22Rv1 (cell line): ENCODE data around the gene MTHFD2L.
"Not testable (repeated sequence)": the region's sequence is repeated elsewhere in the genome, so short reads cannot be mapped to it uniquely, and the experiment has no call there.

ENCODE experiments used
- H3K27ac ChIP-seq: fragments of 450-650 bp; 2 replicates; pipeline ENCODE4 v1.5.1; 2017
- ZFX ChIP-seq: fragments of 450-650 bp; IDR thresholded peaks from 2 replicates; pipeline ENCODE4 v1.6.1; 2017; ENCODE audit warnings: antibody characterized with exemption, borderline replicate concordance
- TF ChIP-seq, protein P1 (sequence below): fragments of 450-650 bp; IDR thresholded peaks from 2 replicates; pipeline ENCODE4 v1.5.1; 2017; ENCODE audit warnings: mild to moderate bottlenecking

Gene MTHFD2L

DNA sequence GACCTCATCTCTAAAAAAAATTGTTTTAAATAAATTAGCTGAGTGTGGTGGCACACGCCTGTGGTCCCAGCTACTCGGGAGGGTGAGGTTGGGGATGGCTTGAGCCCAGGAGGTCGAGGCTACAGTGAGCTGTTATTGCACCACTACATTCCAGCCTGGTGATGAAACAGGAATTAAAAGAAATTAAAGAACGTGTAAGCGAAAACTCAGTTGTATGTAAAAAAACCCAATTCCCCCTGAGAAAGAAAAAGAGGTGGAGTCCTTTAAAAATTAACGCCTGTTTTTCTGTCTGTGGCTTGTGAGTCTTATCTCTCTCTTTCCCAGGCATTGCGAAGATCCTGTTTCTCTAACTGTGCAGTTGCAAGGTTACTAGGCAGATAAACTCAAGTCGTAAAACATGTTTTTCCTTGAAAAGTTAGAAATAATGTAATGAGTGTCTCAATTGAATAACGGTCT lies 172.4 kb downstream of the MTHFD2L start:
- TF ChIP-seq, protein P1, sequence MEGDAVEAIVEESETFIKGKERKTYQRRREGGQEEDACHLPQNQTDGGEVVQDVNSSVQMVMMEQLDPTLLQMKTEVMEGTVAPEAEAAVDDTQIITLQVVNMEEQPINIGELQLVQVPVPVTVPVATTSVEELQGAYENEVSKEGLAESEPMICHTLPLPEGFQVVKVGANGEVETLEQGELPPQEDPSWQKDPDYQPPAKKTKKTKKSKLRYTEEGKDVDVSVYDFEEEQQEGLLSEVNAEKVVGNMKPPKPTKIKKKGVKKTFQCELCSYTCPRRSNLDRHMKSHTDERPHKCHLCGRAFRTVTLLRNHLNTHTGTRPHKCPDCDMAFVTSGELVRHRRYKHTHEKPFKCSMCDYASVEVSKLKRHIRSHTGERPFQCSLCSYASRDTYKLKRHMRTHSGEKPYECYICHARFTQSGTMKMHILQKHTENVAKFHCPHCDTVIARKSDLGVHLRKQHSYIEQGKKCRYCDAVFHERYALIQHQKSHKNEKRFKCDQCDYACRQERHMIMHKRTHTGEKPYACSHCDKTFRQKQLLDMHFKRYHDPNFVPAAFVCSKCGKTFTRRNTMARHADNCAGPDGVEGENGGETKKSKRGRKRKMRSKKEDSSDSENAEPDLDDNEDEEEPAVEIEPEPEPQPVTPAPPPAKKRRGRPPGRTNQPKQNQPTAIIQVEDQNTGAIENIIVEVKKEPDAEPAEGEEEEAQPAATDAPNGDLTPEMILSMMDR: no peak
- no peak for TF ChIP-seq ZFX
- no peak overlapping the region for H3K27ac ChIP-seq

DNA sequence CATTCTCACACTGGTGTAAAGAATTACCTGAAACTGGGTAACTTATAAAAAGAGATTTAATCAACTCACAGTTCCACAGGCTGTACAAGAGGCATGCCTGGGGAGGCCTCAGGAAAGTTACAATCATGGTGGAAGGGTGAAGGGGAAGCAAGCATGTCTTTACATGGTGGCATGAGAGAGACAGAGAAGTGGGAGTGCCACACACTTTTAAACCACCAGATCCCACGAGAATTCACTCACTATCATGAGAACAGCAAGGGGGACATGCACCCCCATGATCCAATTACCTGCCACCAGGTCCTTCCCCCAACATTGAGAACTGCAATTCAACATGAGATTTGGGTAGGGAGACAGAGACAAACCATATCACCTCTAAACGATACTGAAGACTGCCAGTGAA lies 173.3 kb downstream of the MTHFD2L start:
- TF ChIP-seq, protein P1: no peak
- no peak for TF ChIP-seq ZFX
- no peak overlapping the region for H3K27ac ChIP-seq

DNA sequence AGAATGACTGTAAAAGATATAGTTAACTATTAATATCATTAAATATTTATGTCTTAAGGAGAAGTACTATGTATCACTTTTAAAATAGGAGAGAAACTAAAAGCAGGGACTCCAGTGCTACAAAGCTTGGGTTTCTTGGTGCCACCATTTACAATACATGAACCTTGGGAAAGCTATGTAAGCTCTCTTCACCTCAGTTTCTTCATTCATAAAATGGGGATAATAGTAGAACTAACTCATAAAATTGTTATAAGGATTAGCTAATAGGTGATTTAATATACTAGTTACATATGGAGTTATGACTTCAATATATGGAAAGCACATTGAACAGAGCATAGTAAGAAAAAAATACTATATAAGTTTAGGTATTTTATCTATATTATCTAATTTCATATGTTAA lies 174.0 kb downstream of the MTHFD2L start:
- TF ChIP-seq, protein P1: no peak
- no peak for TF ChIP-seq ZFX
- H3K27ac ChIP-seq: no peak overlapping the region

DNA sequence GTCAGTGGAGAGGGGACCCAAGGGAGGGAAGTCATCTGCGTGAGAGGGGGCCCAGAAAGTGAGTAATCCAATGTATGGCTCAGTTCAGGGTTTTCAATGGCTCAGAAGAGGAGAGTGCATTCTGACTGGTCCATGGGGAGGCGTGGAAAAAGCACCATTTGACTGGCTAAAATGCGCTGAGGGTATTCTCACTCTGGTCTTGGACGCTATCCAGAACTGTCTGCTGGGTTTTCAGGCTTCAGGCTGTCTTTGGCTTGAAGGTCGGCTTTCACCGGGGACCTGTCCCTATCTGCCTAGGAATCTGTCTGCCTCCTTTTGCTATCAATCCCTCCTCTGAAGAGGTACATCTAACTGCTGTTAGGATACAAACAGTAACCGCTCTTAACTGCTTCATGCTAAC lies 176.7 kb downstream of the MTHFD2L start:
- TF ChIP-seq, protein P1: no peak
- TF ChIP-seq ZFX: no peak
- H3K27ac ChIP-seq: no peak overlapping the region

DNA sequence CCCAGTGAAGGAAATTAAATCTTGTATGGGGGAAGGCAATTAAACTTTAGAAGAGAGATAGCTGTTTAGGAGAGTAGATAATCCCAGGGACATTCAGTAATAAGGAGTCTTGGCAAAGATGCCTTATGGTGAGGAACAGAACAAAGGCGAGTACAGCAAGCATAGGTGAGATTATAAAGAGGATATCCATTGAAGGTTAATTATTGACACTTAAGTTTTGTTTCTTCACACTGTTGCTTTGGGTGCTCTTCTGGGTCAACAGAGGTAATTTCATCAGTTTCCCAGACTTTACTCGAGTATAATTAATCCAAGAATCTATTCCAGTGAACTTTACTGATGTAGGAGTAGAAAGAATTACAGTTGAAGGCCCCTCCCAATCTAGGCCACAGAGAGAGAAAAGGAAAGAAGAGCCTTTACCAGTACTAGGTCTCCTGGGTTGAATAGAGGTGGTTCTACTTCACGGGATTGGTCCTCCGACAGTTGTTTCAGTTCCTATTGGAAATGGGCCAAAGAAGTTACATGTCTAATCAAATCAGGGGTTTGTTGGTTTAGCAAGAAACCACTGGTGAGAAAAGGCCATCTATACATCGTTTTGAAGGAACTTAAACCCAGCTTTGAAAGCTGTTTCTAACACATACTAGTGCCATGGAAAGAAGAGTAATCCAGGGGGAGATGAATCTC lies 177.6 kb downstream of the MTHFD2L start:
- no peak overlapping the region for H3K27ac ChIP-seq

DNA sequence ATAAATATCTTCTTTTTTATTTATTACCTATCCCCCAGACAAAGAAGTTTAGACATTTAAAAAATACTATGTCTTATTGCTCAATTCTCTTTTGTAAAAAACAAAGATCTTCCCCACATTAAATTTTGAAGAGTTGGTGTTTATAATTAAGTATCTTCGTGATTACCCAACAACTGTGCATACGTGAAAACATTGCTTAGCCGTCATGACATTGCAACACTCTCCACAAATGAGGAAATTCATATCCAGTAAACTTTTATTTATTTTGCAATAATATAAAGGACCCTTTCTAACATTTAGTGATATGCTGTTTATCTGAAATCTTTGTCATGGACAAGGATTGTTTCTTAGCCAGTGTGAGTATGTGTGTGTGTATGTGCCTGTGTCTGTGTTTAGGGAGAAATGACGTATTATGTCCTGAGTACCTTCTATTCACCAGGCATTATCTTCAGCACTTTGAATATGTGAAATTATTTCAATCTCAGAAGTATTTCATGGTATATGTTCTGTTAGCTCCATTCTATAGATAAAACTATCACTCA lies 180.9 kb downstream of the MTHFD2L start:
- no peak overlapping the region for H3K27ac ChIP-seq

More for the DNA sequence above, 177.6 kb downstream of the MTHFD2L start:
- TF ChIP-seq, protein P1: no peak
- TF ChIP-seq ZFX: no peak

DNA sequence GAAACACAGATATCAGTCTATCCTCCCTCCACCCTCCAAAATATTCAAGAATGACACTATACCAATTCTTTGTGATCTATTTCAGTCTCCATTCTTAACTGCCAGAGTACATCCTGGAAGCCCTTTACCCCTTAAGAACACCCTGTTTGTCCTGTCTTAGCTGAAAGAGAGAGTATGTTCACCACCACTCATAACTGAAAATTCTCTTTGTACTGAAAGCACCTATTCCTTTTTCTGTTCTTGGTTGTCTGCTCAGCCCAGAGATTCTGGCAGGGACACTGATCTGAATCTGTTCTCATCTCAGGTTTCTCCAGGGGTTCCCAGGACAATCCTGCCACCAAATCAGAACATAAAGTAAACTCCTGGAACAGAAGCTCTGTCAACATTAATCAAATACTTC lies 181.6 kb downstream of the MTHFD2L start:
- H3K27ac ChIP-seq: no peak overlapping the region
- no peak for TF ChIP-seq ZFX
- TF ChIP-seq, protein P1: no peak

More for the DNA sequence above, 180.9 kb downstream of the MTHFD2L start:
- TF ChIP-seq ZFX: no peak
- TF ChIP-seq, protein P1: no peak

DNA sequence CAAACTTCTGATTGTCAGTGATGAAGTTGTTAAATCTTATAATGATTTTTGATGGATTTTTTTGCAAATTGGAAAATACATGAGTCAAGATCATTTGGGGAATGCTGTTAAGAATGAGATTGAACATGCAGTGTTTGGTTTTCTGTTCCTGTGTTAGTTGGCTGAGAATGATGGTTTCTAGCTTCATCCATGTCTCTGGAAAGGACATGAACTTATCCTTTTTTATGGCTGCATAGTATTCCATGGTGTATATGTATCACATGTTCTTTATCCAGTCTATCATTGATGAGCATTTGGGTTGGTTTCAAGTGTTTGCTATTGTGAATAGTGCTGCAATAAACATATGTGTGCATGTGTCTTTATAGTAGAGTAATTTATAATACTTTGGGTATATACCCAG lies 182.5 kb downstream of the MTHFD2L start:
- not testable (repeated sequence) for H3K27ac ChIP-seq
